PC-3 (cell line): ENCODE data around the gene GAB3.

Experiments used
- EZH2 ChIP-seq: fragments of 300-600 bp; sonication (generic); IDR thresholded peaks from one replicate; pipeline ENCODE4 v1.6.1; 2017; ENCODE audit warnings: antibody characterized with exemption, mild to moderate bottlenecking, low read length; ENCODE audit not compliant: unreplicated experiment
- TF ChIP-seq, protein P1 (sequence below): fragments of 300-600 bp; sonication (generic); conservative IDR thresholded peaks from 2 replicates; pipeline ENCODE4 v1.5.1; 2017; ENCODE audit warnings: antibody characterized with exemption, low read depth, mild to moderate bottlenecking, low read length

DNA sequence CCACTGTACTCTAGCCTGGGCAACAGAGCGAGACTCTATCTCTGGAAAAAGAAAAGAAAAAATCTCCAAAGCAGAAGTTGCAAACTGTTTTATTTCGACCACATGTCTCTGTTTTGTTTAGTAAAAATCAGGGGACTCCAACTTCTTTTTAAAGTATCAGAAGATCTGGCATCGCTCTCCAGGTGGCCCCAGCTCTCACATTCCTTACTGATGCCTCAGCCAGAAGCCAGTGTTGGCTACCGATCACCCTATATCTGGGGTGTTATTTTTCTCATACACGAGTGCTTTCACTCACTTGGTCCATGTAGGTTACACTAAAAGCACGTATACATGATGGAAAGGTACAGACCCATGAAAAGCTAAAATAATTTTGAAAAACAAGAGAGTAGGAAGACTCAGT lies 46.1 kb upstream of the GAB3 start:
- TF ChIP-seq, protein P1, sequence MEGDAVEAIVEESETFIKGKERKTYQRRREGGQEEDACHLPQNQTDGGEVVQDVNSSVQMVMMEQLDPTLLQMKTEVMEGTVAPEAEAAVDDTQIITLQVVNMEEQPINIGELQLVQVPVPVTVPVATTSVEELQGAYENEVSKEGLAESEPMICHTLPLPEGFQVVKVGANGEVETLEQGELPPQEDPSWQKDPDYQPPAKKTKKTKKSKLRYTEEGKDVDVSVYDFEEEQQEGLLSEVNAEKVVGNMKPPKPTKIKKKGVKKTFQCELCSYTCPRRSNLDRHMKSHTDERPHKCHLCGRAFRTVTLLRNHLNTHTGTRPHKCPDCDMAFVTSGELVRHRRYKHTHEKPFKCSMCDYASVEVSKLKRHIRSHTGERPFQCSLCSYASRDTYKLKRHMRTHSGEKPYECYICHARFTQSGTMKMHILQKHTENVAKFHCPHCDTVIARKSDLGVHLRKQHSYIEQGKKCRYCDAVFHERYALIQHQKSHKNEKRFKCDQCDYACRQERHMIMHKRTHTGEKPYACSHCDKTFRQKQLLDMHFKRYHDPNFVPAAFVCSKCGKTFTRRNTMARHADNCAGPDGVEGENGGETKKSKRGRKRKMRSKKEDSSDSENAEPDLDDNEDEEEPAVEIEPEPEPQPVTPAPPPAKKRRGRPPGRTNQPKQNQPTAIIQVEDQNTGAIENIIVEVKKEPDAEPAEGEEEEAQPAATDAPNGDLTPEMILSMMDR, result no peak
- no peak for TF ChIP-seq EZH2
